Measurements from ENCODE around the gene FBL.
"Not testable (repeated sequence)": the region's sequence is repeated elsewhere in the genome, so short reads cannot be mapped to it uniquely, and the experiment has no call there.

The FBL gene

GRCh38 chr19:39811064-39811463 is 35.1 kb downstream of the FBL start:
- Histone ChIP-seq H3F3A (ENCODE audit: insufficient read depth, low read length) (no peaks in the 10 kb centered on the region), H3K9me3 (replicated peaks; ENCODE audit: insufficient read depth, low read length) (no peaks in the 10 kb centered on the region), H3K4me2 (ENCODE audit: low read depth, low read length) (no peak overlapping the region), H3K27ac (ENCODE audit: low read length) (no peak overlapping the region), H3K9ac (ENCODE audit: low read length) (no peak overlapping the region), H4K20me1 (ENCODE audit: insufficient read depth, low read length) (no peaks in the 10 kb centered on the region), H3K4me3 (ENCODE audit: low read length) (no peak overlapping the region), H3K36me3 (replicated peaks; ENCODE audit: insufficient read depth, low read length) (no peaks in the 10 kb centered on the region), H3K4me1 (ENCODE audit: low read length) (no peaks in the 10 kb centered on the region), H3K79me2 (ENCODE audit: low read length) (no peaks in the 10 kb centered on the region), H3K27me3 (replicated peaks; ENCODE audit: insufficient read depth, low read length) (no peaks in the 10 kb centered on the region), H2AFZ (ENCODE audit: low read length) (no peak overlapping the region), H3K9me2 (replicated peaks; ENCODE audit: insufficient read depth, low read length) (no peaks in the 10 kb centered on the region)
- no peak for DNase-seq
- TF ChIP-seq EZH2 (optimal IDR thresholded peaks at IDR 0.05; ENCODE audit: low read depth, low read length) (no peak), EZH2phosphoT487 (IDR thresholded peaks at IDR 0.05; ENCODE audit: low read length) (no peak)

GRCh38 chr19:39810424-39810823 is 35.8 kb downstream of the FBL start:
- TF ChIP-seq CTCF (IDR thresholded peaks at IDR 0.05; ENCODE audit: low read length) (peak; percentile 20; the same call in 1 of the 2 replicates), EZH2 (optimal IDR thresholded peaks at IDR 0.05; ENCODE audit: low read depth, low read length) (no peak), EZH2phosphoT487 (IDR thresholded peaks at IDR 0.05; ENCODE audit: low read length) (no peak)
- no peak overlapping the region for H3K9ac ChIP-seq (ENCODE audit: low read length)
- H3K27ac ChIP-seq (ENCODE audit: low read length), result no peak overlapping the region
- H3K9me2 ChIP-seq (replicated peaks; ENCODE audit: insufficient read depth, low read length), result no peaks in the 10 kb centered on the region
- no peak overlapping the region for H3K4me2 ChIP-seq (ENCODE audit: low read depth, low read length)
- no peak overlapping the region for H2AFZ ChIP-seq (ENCODE audit: low read length)
- H3K4me1 ChIP-seq (ENCODE audit: low read length), result no peaks in the 10 kb centered on the region
- no peak overlapping the region for H3K4me3 ChIP-seq (ENCODE audit: low read length)
- H3K79me2 ChIP-seq (ENCODE audit: low read length), result no peaks in the 10 kb centered on the region
- no peaks in the 10 kb centered on the region for H4K20me1 ChIP-seq (ENCODE audit: insufficient read depth, low read length)
- H3K36me3 ChIP-seq (replicated peaks; ENCODE audit: insufficient read depth, low read length), result no peaks in the 10 kb centered on the region
- DNase-seq, result peak; percentile 44
- no peaks in the 10 kb centered on the region for H3F3A ChIP-seq (ENCODE audit: insufficient read depth, low read length)
- H3K9me3 ChIP-seq (replicated peaks; ENCODE audit: insufficient read depth, low read length), result no peaks in the 10 kb centered on the region
- H3K27me3 ChIP-seq (replicated peaks; ENCODE audit: insufficient read depth, low read length), result no peaks in the 10 kb centered on the region

GRCh38 chr19:39809368-39809767 is 36.8 kb downstream of the FBL start:
- no peak for TF ChIP-seq CTCF (IDR thresholded peaks at IDR 0.05; ENCODE audit: low read length)
- no peaks in the 10 kb centered on the region for H3F3A ChIP-seq (ENCODE audit: insufficient read depth, low read length)
- no peak overlapping the region for H3K4me2 ChIP-seq (ENCODE audit: low read depth, low read length)
- no peak overlapping the region for H3K9ac ChIP-seq (ENCODE audit: low read length)
- H3K79me2 ChIP-seq (ENCODE audit: low read length), result no peaks in the 10 kb centered on the region
- no peak overlapping the region for H3K27ac ChIP-seq (ENCODE audit: low read length)
- H3K4me1 ChIP-seq (ENCODE audit: low read length), result no peaks in the 10 kb centered on the region
- no peaks in the 10 kb centered on the region for H4K20me1 ChIP-seq (ENCODE audit: insufficient read depth, low read length)
- H3K9me2 ChIP-seq (replicated peaks; ENCODE audit: insufficient read depth, low read length), result no peaks in the 10 kb centered on the region
- no peak overlapping the region for H2AFZ ChIP-seq (ENCODE audit: low read length)
- no peaks in the 10 kb centered on the region for H3K9me3 ChIP-seq (replicated peaks; ENCODE audit: insufficient read depth, low read length)
- no peaks in the 10 kb centered on the region for H3K27me3 ChIP-seq (replicated peaks; ENCODE audit: insufficient read depth, low read length)
- DNase-seq, result no peak
- H3K4me3 ChIP-seq (ENCODE audit: low read length), result no peak overlapping the region
- H3K36me3 ChIP-seq (replicated peaks; ENCODE audit: insufficient read depth, low read length), result no peaks in the 10 kb centered on the region

GRCh38 chr19:39808688-39809087 is 37.5 kb downstream of the FBL start:
- not testable (repeated sequence) for H3K4me2 ChIP-seq (ENCODE audit: low read depth, low read length); H3K9me2 ChIP-seq (replicated peaks; ENCODE audit: insufficient read depth, low read length)

More at GRCh38 chr19:39808688-39809087, 37.5 kb downstream of the FBL start:
- not testable (repeated sequence) for H3K36me3 ChIP-seq (replicated peaks; ENCODE audit: insufficient read depth, low read length); DNase-seq; H3K4me1 ChIP-seq (ENCODE audit: low read length); H3K27me3 ChIP-seq (replicated peaks; ENCODE audit: insufficient read depth, low read length); H3K27ac ChIP-seq (ENCODE audit: low read length); H3K79me2 ChIP-seq (ENCODE audit: low read length); H4K20me1 ChIP-seq (ENCODE audit: insufficient read depth, low read length); H3K9me3 ChIP-seq (replicated peaks; ENCODE audit: insufficient read depth, low read length); H2AFZ ChIP-seq (ENCODE audit: low read length); H3K4me3 ChIP-seq (ENCODE audit: low read length); H3F3A ChIP-seq (ENCODE audit: insufficient read depth, low read length); H3K9ac ChIP-seq (ENCODE audit: low read length)

Data from MM.1S (cell line).